GM23248 (cell line): ENCODE measurements around the gene CASP9. TPM values are rescaled to one million over a fixed set of nuclear protein-coding genes. Genes with fewer than 3 reads are reported as not detected.
"Not testable (repeated sequence)": the region's sequence is repeated elsewhere in the genome, so short reads cannot be mapped to it uniquely, and the experiment has no call there.

Source experiments
- DNase-seq: peaks from one replicate; pipeline ENCODE4 v3.0.0-alpha.2; 2015
- H2AFZ ChIP-seq: fragments of 200-600 bp; sonication (generic); 2 replicates; pipeline ENCODE4 v1.6.1; 2016; ENCODE audit warnings: antibody characterized with exemption
- H3F3A ChIP-seq: fragments of 200-600 bp; sonication (generic); 2 replicates; pipeline ENCODE4 v1.6.1; 2016; ENCODE audit warnings: mild to moderate bottlenecking, antibody characterized with exemption, mixed run types; ENCODE audit not compliant: insufficient read depth
- H3K27ac ChIP-seq: fragments of 200-600 bp; sonication (generic); 2 replicates; pipeline ENCODE4 v1.5.1; 2016; ENCODE audit warnings: mild to moderate bottlenecking
- H3K27me3 ChIP-seq: fragments of 200-600 bp; sonication (generic); replicated peaks from 2 replicates; pipeline ENCODE4 v1.6.1; 2016; ENCODE audit warnings: mild to moderate bottlenecking; ENCODE audit not compliant: insufficient read depth
- H3K36me3 ChIP-seq: fragments of 200-600 bp; sonication (generic); 2 replicates; pipeline ENCODE4 v1.6.1; 2016; ENCODE audit warnings: low read depth, mild to moderate bottlenecking
- H3K4me1 ChIP-seq: fragments of 200-600 bp; sonication (generic); 2 replicates; pipeline ENCODE4 v1.6.1; 2016; ENCODE audit warnings: mild to moderate bottlenecking; ENCODE audit not compliant: insufficient read depth
- H3K4me2 ChIP-seq: fragments of 200-600 bp; sonication (generic); one replicate; pipeline ENCODE4 v1.6.1; 2016; ENCODE audit warnings: mild to moderate bottlenecking; ENCODE audit not compliant: unreplicated experiment
- H3K4me3 ChIP-seq: fragments of 200-600 bp; sonication (generic); 2 replicates; pipeline ENCODE4 v1.5.1; 2016; ENCODE audit warnings: mild to moderate bottlenecking
- H3K79me2 ChIP-seq: fragments of 200-600 bp; sonication (generic); 2 replicates; pipeline ENCODE4 v1.6.1; 2016; ENCODE audit warnings: mild to moderate bottlenecking; ENCODE audit not compliant: insufficient read depth
- H3K9ac ChIP-seq: fragments of 200-600 bp; sonication (generic); 2 replicates; pipeline ENCODE4 v1.6.1; 2016; ENCODE audit warnings: mild to moderate bottlenecking
- H3K9me2 ChIP-seq: fragments of 200-600 bp; sonication (generic); 2 replicates; pipeline ENCODE4 v1.6.1; 2016; ENCODE audit warnings: mixed run types, mild to moderate bottlenecking, moderate library complexity; ENCODE audit not compliant: insufficient read depth
- H3K9me3 ChIP-seq: fragments of 200-600 bp; sonication (generic); one replicate; pipeline ENCODE4 v1.6.1; 2017; ENCODE audit warnings: low read depth
- H4K20me1 ChIP-seq: fragments of 200-600 bp; sonication (generic); 2 replicates; pipeline ENCODE4 v1.6.0; 2016; ENCODE audit not compliant: insufficient read depth
- EZH2 ChIP-seq: fragments of 200-600 bp; sonication (generic); IDR thresholded peaks from 2 replicates; pipeline ENCODE4 v1.6.1; 2018; ENCODE audit warnings: antibody characterized with exemption, mild to moderate bottlenecking; ENCODE audit not compliant: insufficient read depth, poor library complexity, severe bottlenecking
- EZH2phosphoT487 ChIP-seq: fragments of 200-600 bp; sonication (generic); IDR thresholded peaks from 2 replicates; pipeline ENCODE4 v1.6.1; 2018; ENCODE audit warnings: antibody characterized with exemption, moderate library complexity, mild to moderate bottlenecking, low read depth; ENCODE audit not compliant: insufficient read depth
- WGBS, 2 experiments: methylation state at CpG; one replicate each; pipeline ENCODE4 v1.1.6; 2015 to 2017; ENCODE audit warnings: low lambda C conversion rate in 2 of 2, low coverage in 1 of 2; ENCODE audit errors: missing lambda C conversion rate in 2 of 2; 5-methylcytosine and 5-hydroxymethylcytosine counted together
- in situ Hi-C: fragments of 300-500 bp; cut with MboI; formaldehyde crosslinking; loops from 2 replicates; pipeline ENCODE4 v1.15.0; 2020
- polyA plus RNA-seq: library from polyadenylated mRNA; unstranded; fragments of >200 nt; fragmentation: Nextera tagmentation; extraction: Ambion mirVana; gene quantifications from 2 replicates; pipeline ENCODE4 v1.2.1, GENCODE V29; 2016
- total RNA-seq: library from RNA; depleted of rRNA; stranded (reverse); fragments of >200 nt; shearing (Covaris generic); gene quantifications from 2 replicates; pipeline ENCODE4 v1.2.3, GENCODE V29; 2014

CASP9 gene
- total and polyA plus RNA-seq, 2 experiments from 2014 or later: 6.7 to 15.8 TPM

DNA sequence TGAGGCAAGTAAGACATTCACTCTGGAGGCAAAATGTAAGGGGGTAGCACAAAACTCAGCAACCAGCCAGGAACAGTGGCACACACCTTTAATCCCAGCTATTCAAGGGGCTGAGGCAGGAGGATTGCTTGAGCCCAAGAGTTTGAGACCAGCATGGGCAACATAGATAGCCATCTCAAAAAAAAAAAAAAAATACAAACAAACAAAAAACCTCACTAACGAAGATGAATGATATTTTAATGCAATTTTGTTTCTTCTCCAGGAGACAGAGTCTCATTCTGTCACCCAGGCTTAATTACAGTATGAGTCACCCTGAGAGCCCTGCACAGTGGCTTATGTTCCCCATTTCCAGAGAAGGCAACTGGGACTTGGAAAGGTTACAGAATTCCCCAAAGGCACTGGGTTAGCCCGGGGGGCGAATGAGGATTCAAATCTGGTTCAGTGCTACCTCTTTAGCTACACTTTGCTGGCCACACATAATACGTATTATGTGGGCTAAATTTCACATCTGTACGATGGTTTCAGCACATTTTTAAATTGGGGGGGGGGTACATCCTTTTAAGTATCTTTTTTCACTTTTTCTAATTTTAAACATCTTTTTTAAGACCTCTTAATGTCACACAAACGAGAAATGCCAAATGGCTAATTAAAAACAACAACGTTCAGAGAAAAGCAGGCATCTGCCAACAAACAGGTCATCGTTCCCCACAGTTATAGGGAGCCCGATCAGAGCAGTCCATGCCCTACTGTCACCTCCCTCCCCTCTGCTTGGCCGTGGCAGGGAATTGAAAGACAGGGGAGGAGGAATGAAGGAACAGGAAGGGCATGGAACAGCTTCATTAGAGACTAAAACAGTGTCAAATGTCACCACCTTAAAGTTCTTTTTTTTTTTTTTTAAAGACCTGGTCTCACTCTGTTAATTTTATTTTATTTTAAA lies 64.0 kb downstream of the CASP9 start:
- H3K79me2 ChIP-seq: no peaks in the 10 kb centered on the region
- H4K20me1 ChIP-seq: no peaks in the 10 kb centered on the region
- peaks cover 13% of the 10 kb centered on the region; the same call in 1 of the 2 replicates for H3K4me1 ChIP-seq
- H3K9me2 ChIP-seq: no peaks in the 10 kb centered on the region
- no peaks in the 10 kb centered on the region for H3K36me3 ChIP-seq
- no peaks in the 10 kb centered on the region for H3F3A ChIP-seq
- H3K9me3 ChIP-seq: no peaks in the 10 kb centered on the region
- no peak overlapping the region for H3K27ac ChIP-seq
- peak; percentile 52 for DNase-seq
- no peak overlapping the region for H2AFZ ChIP-seq
- in situ Hi-C loops: no loop called here
- no peak for TF ChIP-seq EZH2
- TF ChIP-seq EZH2phosphoT487: no peak
- H3K4me3 ChIP-seq: no peak overlapping the region
- H3K4me2 ChIP-seq: no peak overlapping the region
- no peak overlapping the region for H3K9ac ChIP-seq
- H3K27me3 ChIP-seq: no peaks in the 10 kb centered on the region
- 9% methylated on average over 10 of the region's 10 CpGs for WGBS, 2 experiments

DNA sequence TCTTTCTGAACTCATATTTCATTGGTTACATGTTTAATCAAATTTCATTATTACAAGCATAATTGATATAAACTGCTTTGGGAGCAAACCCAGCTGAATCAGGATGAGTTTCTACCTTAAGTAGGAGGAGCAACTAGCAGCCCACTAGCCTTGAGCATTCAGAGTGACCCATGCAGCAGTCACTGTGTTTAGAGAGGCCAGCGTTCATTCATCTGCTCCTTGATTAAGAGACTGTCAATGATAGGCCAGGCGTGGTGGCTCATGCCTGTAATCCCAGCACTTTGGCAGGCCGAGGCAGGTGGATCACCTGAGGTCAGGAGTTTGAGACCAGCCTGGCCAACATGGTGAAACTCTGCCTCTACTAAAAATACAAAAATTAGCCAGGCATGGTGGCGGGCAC lies 65.6 kb downstream of the CASP9 start:
- H3K27ac ChIP-seq, H4K20me1 ChIP-seq, H3K9me3 ChIP-seq, in situ Hi-C loops, H3F3A ChIP-seq, H3K4me2 ChIP-seq, H3K9ac ChIP-seq, H3K9me2 ChIP-seq, H3K4me3 ChIP-seq, H3K79me2 ChIP-seq, H2AFZ ChIP-seq, H3K27me3 ChIP-seq, DNase-seq, H3K36me3 ChIP-seq: not testable (repeated sequence)
- peaks cover 16% of the 10 kb centered on the region for H3K4me1 ChIP-seq
- 90% methylated on average over 4 of the region's 4 CpGs for WGBS, 2 experiments

- Histone ChIP-seq H3K27ac (no peak overlapping the region), H3K9ac (no peak overlapping the region), H2AFZ (no peak overlapping the region), H3K4me2 (no peak overlapping the region), H3F3A (no peaks in the 10 kb centered on the region), H3K36me3 (no peaks in the 10 kb centered on the region), H4K20me1 (no peaks in the 10 kb centered on the region), H3K4me3 (no peak overlapping the region), H3K9me2 (no peaks in the 10 kb centered on the region), H3K9me3 (no peaks in the 10 kb centered on the region), H3K4me1 (peaks cover 16% of the 10 kb centered on the region), H3K27me3 (no peaks in the 10 kb centered on the region), H3K79me2 (no peaks in the 10 kb centered on the region)
- in situ Hi-C loops: no loop called here
- WGBS, 2 experiments: 84% methylated on average over 2 of the region's 2 CpGs
- no peak for DNase-seq
- TF ChIP-seq EZH2phosphoT487 (no peak), EZH2 (no peak)
Measured at GRCh38 chr1:15457585-15457984, 66.4 kb downstream of the CASP9 start.

DNA sequence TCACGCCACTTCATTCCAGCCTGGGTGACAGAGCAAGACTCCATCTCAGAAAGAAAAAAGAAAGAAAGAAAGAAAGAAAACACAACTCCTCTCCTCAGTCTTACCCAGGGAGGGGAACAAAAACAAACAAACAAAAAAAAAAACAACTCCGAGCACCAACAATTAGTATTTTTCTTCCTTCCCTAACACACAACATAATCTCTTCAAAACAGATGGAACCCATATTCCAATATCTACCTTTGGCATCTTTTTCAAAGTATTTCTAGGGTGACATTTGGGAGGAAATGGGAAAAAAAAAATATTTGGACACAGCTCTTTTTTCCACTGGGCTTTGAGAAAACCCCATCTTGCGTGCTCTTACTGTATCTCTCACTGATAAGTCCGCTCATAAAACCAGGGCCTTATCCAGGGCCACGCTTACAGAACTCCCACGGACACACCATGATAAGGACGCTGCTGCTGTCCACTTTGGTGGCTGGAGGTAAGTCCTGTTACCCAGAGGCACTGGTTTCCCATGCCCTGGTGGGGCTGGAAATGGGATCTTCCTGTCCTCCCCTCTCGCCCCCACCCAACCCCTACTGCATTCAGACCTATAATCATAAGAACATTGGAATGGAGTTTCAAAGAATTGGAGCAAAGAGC lies 67.6 kb downstream of the CASP9 start, which contains the start of gene CELA2A:
CELA2A (plus strand) TSS at position 420 of the 642 bp plus-strand sequence; CDS start at position 442, 22 bp downstream.
- Histone ChIP-seq H4K20me1 (no peaks in the 10 kb centered on the region), H3K4me2 (no peak within 1 kb of the TSS), H3K4me3 (no peak within 1 kb of the TSS), H3F3A (no peaks in the 10 kb centered on the region), H3K79me2 (no peaks in the 10 kb centered on the region), H3K9me3 (no peaks in the 10 kb centered on the region), H3K27me3 (no peaks in the 10 kb centered on the region), H3K27ac (no peak within 1 kb of the TSS), H3K4me1 (peaks cover 16% of the 10 kb centered on the region), H3K9ac (no peak within 1 kb of the TSS), H3K9me2 (no peaks in the 10 kb centered on the region), H2AFZ (no peak within 1 kb of the TSS), H3K36me3 (no peaks in the 10 kb centered on the region)
- no peak for DNase-seq
- in situ Hi-C loops: no loop called here
- WGBS, 2 experiments: 81 to 88% methylated on average over 8 of the region's 8 CpGs
- TF ChIP-seq EZH2phosphoT487 (no peak), EZH2 (no peak)
